ENCODE measurements around the gene B3GNT4. TPM values are rescaled to one million over a fixed set of nuclear protein-coding genes. Genes with fewer than 3 reads are reported as not detected.

B3GNT4 gene
- total RNA-seq, 3 donors from 2014 or later, result 1.6 TPM; not detected in 2

DNA sequence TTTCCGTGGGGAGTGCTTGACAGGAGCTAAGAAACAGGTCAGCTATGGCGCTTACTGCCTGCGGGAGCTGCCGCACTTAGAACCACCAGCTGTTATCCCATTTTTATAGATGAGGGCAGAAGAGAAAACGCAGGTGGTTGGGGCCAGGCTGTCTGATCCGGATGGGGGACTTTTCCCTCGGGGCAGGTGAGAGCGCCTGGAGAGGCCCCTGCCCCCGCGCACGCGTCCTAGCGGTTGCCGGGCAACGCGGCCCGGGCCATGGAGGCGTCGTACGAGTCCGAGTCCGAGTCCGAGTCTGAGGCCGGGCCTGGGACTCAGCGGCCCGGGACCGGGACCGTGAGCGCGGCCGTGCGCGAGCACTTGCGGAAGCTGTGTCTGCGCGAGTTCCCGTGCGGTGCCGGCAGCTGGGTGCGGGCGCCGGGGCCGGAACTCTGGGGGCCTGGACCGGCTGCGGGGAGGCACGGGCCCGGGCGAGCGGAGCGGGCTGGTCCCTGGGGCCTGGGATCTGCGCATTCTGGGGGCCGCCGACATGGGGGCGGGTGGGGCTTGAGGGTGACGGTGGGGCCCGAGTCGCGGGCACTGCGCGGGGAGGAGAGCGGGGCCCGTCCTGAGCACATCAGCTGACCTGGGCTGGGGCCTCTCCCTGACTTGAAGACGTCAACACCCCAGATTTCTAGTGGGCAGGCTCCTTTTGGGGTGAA, 20.5 kb upstream of the B3GNT4 start, which contains the start of gene LRRC43:
LRRC43 (plus strand) TSS at position 237 of the 701 bp plus-strand sequence; CDS start at position 259, 22 bp downstream.
- Histone ChIP-seq H3K4me3 (peak within 1 kb of the TSS; percentile 39 to 77 (median 60)), H3K4me1 (no peaks in the 10 kb centered on the region), H3K27ac (no peak within 1 kb of the TSS), H3K36me3 (no peaks in the 10 kb centered on the region), H3K9me3 (no peaks in the 10 kb centered on the region), H3K27me3 (no peaks in the 10 kb centered on the region)
- intact Hi-C loops (cut with DNase I; ENCODE audit: low total_unique reads), result no loop called here
- no peak for DNase-seq (ENCODE audit: low spot score in 2 of 2)
- TF ChIP-seq, protein P1, sequence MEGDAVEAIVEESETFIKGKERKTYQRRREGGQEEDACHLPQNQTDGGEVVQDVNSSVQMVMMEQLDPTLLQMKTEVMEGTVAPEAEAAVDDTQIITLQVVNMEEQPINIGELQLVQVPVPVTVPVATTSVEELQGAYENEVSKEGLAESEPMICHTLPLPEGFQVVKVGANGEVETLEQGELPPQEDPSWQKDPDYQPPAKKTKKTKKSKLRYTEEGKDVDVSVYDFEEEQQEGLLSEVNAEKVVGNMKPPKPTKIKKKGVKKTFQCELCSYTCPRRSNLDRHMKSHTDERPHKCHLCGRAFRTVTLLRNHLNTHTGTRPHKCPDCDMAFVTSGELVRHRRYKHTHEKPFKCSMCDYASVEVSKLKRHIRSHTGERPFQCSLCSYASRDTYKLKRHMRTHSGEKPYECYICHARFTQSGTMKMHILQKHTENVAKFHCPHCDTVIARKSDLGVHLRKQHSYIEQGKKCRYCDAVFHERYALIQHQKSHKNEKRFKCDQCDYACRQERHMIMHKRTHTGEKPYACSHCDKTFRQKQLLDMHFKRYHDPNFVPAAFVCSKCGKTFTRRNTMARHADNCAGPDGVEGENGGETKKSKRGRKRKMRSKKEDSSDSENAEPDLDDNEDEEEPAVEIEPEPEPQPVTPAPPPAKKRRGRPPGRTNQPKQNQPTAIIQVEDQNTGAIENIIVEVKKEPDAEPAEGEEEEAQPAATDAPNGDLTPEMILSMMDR (IDR thresholded peaks at IDR 0.05), result no peak
- TF ChIP-seq POLR2AphosphoS5 (IDR thresholded peaks at IDR 0.05) (no peak), POLR2A (IDR thresholded peaks at IDR 0.05) (no peak)

DNA sequence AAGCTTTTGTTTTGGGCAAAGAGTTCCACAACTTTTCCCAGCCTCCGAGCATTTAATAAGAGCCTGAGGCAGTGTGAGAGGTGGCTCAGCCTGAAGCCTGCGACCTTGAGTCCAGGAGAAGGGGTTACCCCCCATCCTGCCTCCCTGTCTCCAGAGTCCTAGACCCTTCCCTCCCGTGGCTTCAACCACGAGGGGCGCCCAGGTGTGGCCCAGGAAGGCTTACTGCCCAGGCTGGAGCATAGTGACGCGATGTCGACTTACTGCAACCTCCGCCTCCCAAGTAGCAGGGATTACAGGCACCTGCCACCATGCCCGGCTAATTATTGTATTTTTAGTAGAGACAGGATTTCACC, 19.9 kb upstream of the B3GNT4 start:
- Histone ChIP-seq H3K27ac (no peak overlapping the region), H3K4me3 (peak overlapping the region; percentile 39 to 77 (median 60)), H3K4me1 (no peaks in the 10 kb centered on the region), H3K27me3 (no peaks in the 10 kb centered on the region), H3K9me3 (no peaks in the 10 kb centered on the region), H3K36me3 (no peaks in the 10 kb centered on the region)
- no peak for DNase-seq (ENCODE audit: low spot score in 2 of 2)
- TF ChIP-seq POLR2AphosphoS5 (IDR thresholded peaks at IDR 0.05) (no peak), POLR2A (IDR thresholded peaks at IDR 0.05) (no peak)
- TF ChIP-seq, protein P1 (IDR thresholded peaks at IDR 0.05), result no peak
- intact Hi-C loops (cut with DNase I; ENCODE audit: low total_unique reads), result no loop called here

DNA sequence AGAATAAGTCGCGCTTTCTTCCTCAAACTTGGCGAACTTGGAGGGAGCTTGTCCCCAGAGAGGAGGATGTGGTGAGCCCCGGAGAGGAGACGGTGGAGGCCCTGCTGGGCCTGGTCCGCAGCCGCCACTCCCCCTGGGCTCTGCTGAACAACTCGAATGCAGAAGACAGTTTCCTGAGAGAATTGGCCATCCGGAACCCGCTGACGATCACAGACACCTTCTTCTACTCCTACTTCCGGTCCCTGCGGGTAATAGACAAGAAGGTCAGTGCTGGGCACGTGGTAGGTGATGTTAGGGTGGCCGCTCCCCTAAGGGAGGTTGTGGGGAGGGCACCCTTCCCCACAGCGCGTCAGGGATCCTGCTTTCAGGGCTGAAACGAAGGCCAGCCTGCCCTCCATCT, 19.0 kb upstream of the B3GNT4 start:
- intact Hi-C loops (cut with DNase I; ENCODE audit: low total_unique reads), result no loop called here

DNA sequence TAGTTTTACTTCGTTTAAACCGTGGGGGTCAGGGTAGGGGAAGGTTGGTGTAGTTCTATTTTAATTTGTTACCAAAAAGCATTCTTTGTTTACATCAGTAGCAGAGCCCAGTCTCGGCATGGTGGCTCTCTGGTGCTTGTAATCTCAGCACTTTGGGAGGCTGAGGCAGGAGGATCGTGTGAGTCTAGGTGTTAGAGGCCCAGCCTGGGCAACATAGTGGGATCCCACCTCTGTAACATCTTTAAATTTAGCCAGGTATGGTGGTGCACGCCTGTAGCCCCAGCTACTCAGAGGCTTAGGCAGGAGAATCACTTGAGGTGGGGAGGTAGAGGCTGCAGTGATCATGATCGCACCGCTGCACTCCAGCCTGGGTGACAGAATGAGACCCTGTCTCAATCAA, 18.4 kb upstream of the B3GNT4 start:
- no peaks in the 10 kb centered on the region for H3K4me1 ChIP-seq
- no peak overlapping the region for H3K4me3 ChIP-seq
- intact Hi-C loops (cut with DNase I; ENCODE audit: low total_unique reads), result no loop called here
- TF ChIP-seq, protein P1 (IDR thresholded peaks at IDR 0.05), result no peak
- TF ChIP-seq POLR2AphosphoS5 (IDR thresholded peaks at IDR 0.05) (no peak), POLR2A (IDR thresholded peaks at IDR 0.05) (no peak)
- no peak for DNase-seq (ENCODE audit: low spot score in 2 of 2)
- no peaks in the 10 kb centered on the region for H3K27me3 ChIP-seq
- H3K9me3 ChIP-seq, result no peaks in the 10 kb centered on the region
- no peak overlapping the region for H3K27ac ChIP-seq
- H3K36me3 ChIP-seq, result no peaks in the 10 kb centered on the region

More for the DNA sequence above, 19.0 kb upstream of the B3GNT4 start:
- Histone ChIP-seq H3K27me3 (no peaks in the 10 kb centered on the region), H3K9me3 (no peaks in the 10 kb centered on the region), H3K27ac (no peak overlapping the region), H3K4me3 (no peak overlapping the region), H3K4me1 (no peaks in the 10 kb centered on the region), H3K36me3 (no peaks in the 10 kb centered on the region)
- TF ChIP-seq POLR2A (IDR thresholded peaks at IDR 0.05), result no peak
- no peak for TF ChIP-seq POLR2AphosphoS5 (IDR thresholded peaks at IDR 0.05)
- TF ChIP-seq, protein P1 (IDR thresholded peaks at IDR 0.05), result no peak
- DNase-seq (ENCODE audit: low spot score in 2 of 2), result no peak

DNA sequence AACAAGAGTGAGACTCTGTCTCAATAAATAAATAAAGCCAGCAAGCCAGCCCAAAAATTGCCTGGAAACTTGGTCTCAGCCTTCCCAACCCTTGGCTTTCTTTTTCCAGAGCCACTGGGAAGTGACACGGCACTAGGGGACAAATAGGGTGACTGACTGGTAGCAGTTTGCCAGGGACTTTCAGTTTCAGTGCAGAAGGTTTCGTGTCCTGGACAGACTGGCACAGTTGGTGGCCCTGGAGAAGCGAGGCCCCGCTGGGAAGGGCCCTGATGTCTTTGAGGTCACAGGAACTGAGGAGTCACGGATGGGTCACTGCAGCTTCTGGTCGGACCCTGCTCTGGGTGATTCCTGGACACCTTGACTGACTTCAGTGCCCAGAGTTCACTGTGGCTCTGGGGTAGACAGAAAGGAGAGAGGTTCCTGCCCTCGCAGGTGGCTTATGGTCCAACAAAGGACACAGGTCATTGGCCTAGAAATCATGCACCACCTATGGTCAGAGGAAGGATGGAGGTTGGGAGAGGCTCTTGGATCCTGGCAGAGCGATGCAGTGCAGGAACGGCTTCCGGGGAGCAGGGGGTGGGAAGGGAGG, 17.9 kb upstream of the B3GNT4 start:
- Histone ChIP-seq H3K4me3 (no peak overlapping the region), H3K36me3 (no peaks in the 10 kb centered on the region), H3K4me1 (no peaks in the 10 kb centered on the region), H3K27ac (no peak overlapping the region), H3K27me3 (no peaks in the 10 kb centered on the region), H3K9me3 (no peaks in the 10 kb centered on the region)
- TF ChIP-seq, protein P1 (IDR thresholded peaks at IDR 0.05), result no peak
- TF ChIP-seq POLR2A (IDR thresholded peaks at IDR 0.05) (no peak), POLR2AphosphoS5 (IDR thresholded peaks at IDR 0.05) (no peak)
- intact Hi-C loops (cut with DNase I; ENCODE audit: low total_unique reads), result no loop called here
- DNase-seq (ENCODE audit: low spot score in 2 of 2), result no peak

Measured in breast epithelium (tissue), 4 donors.